GM12878 (cell line): ENCODE results near the gene PRRC1. TPM values are rescaled to one million over a fixed set of nuclear protein-coding genes. Genes with fewer than 3 reads are reported as not detected.

Experiments used
- ATAC-seq: fragments of 200-7000 bp; cut with Tn5 transposase; 3 replicates; pipeline ENCODE4 v1.9.1; 2020; ENCODE audit warnings: mild to moderate bottlenecking, moderate library complexity
- BruUV-seq: library from RNA; stranded (reverse); fragments of 400-500 nt; replicated peaks from 2 replicates; lab custom pipeline; 2021; lab: Mats Ljungman, UMichigan
- CTCF ChIA-PET: fragments of 300-600 bp; sonication (Branson Sonifier 250); formaldehyde crosslinking; extraction: SDS; loops from one replicate; lab custom pipeline; 2021; ENCODE audit warnings: inconsistent platforms; lab: Yijun Ruan, JAX
- POLR2A ChIA-PET: fragments of 350-600 bp; formaldehyde crosslinking; extraction: SDS; loops from one replicate; lab custom pipeline; 2021; ENCODE audit warnings: inconsistent platforms; lab: Charles Lee
- RAD21 ChIA-PET: fragments of 300-600 bp; sonication (Branson Sonifier 250); formaldehyde crosslinking; loops from one replicate; lab custom pipeline; 2023; ENCODE audit warnings: antibody characterized with exemption; ENCODE audit not compliant: unreplicated experiment; lab: Charles Lee
- SMC1A ChIA-PET: fragments of 300-600 bp; sonication (Branson Sonifier 250); formaldehyde crosslinking; loops from one replicate; lab custom pipeline; 2023; ENCODE audit not compliant: unreplicated experiment, uncharacterized antibody; lab: Charles Lee
- DNase-seq: peaks from one replicate; pipeline ENCODE4 v3.0.0-alpha.2; 2011; ENCODE audit warnings: low read depth, low spot score
- FAIRE-seq: peaks from 3 replicates; lab custom pipeline; 2011; peaks lifted over from hg19 to GRCh38; lab: Jason Lieb, UNC
- H2AFZ ChIP-seq: 2 replicates; pipeline ENCODE4 v1.6.0; 2011; ENCODE audit warnings: low read depth, low read length, control low read depth; ENCODE audit not compliant: control insufficient read depth
- H3K27ac ChIP-seq: 2 replicates; pipeline ENCODE4 v1.5.1; 2011; ENCODE audit warnings: control low read depth; ENCODE audit not compliant: control insufficient read depth, insufficient read depth
- H3K27me3 ChIP-seq, 2 experiments: replicated peaks in 1 of 2; 2 replicates each; pipeline versions ENCODE4 v1.6.0 to v1.6.1; 2011; ENCODE audit warnings: low read length in 1 of 2; ENCODE audit not compliant: control insufficient read depth in 2 of 2, insufficient read depth in 2 of 2
- H3K36me3 ChIP-seq, 2 experiments: 2 replicates each; pipeline ENCODE4 v1.5.1; 2011; ENCODE audit warnings: low read length in 1 of 2; ENCODE audit not compliant: control insufficient read depth in 2 of 2, insufficient read depth in 2 of 2
- H3K4me1 ChIP-seq: 2 replicates; pipeline ENCODE4 v1.6.1; 2011; ENCODE audit warnings: mild to moderate bottlenecking, low read length, moderate library complexity, mixed read lengths; ENCODE audit not compliant: control insufficient read depth, insufficient read depth
- H3K4me2 ChIP-seq: 2 replicates; pipeline ENCODE4 v1.6.0; 2011; ENCODE audit warnings: control low read depth; ENCODE audit not compliant: control insufficient read depth, insufficient read depth
- H3K4me3 ChIP-seq: fragments of 200-600 bp; sonication (generic); 2 replicates; pipeline ENCODE4 v1.5.1; 2016
- H3K79me2 ChIP-seq: 2 replicates; pipeline ENCODE4 v1.6.0; 2011; ENCODE audit warnings: low read length; ENCODE audit not compliant: control insufficient read depth, insufficient read depth
- H3K9ac ChIP-seq: 2 replicates; pipeline ENCODE4 v1.8.0; 2011; ENCODE audit warnings: low read length, control low read depth, mixed read lengths; ENCODE audit not compliant: control insufficient read depth, insufficient read depth
- H3K9me3 ChIP-seq: replicated peaks from 3 replicates; pipeline ENCODE4 v1.5.1; 2011; ENCODE audit warnings: mild to moderate bottlenecking, low read length; ENCODE audit not compliant: control insufficient read depth, insufficient read depth
- H4K20me1 ChIP-seq: 2 replicates; pipeline ENCODE4 v1.6.0; 2011; ENCODE audit not compliant: control insufficient read depth, insufficient read depth
- BRCA1 ChIP-seq: IDR thresholded peaks from 2 replicates; pipeline ENCODE4 v1.6.1; 2011; ENCODE audit warnings: low read depth, low read length, improper control_type of control experiment
- CHD2 ChIP-seq: IDR thresholded peaks from 2 replicates; pipeline ENCODE4 v1.6.1; 2011; ENCODE audit warnings: low read depth, low read length, improper control_type of control experiment, borderline replicate concordance
- CHD4 ChIP-seq: fragments of 200-600 bp; sonication (generic); IDR thresholded peaks from 2 replicates; pipeline ENCODE4 v1.6.1; 2016; ENCODE audit warnings: mild to moderate bottlenecking
- ESRRA ChIP-seq: IDR thresholded peaks from 2 replicates; pipeline ENCODE4 v1.6.1; 2012; ENCODE audit warnings: mild to moderate bottlenecking, low read length, improper control_type of control experiment
- FOS ChIP-seq: IDR thresholded peaks from 3 replicates; pipeline ENCODE4 v1.6.1; 2011; ENCODE audit warnings: borderline replicate concordance; ENCODE audit not compliant: insufficient read length; ENCODE audit errors: extremely low read depth
- GATAD2B ChIP-seq: fragments of 450-650 bp; conservative IDR thresholded peaks from 2 replicates; pipeline ENCODE4 v1.6.1; 2017; ENCODE audit warnings: low read depth, mild to moderate bottlenecking, moderate library complexity
- HDGF ChIP-seq: fragments of 450-650 bp; IDR thresholded peaks from 2 replicates; pipeline ENCODE4 v1.6.1; 2016; ENCODE audit warnings: antibody characterized with exemption
- KAT2A ChIP-seq: conservative IDR thresholded peaks from 2 replicates; pipeline ENCODE4 v1.6.1; 2011; ENCODE audit warnings: low read depth, low read length; ENCODE audit not compliant: control insufficient read depth
- KDM1A ChIP-seq: fragments of 200-600 bp; sonication (generic); IDR thresholded peaks from 2 replicates; pipeline ENCODE4 v1.6.1; 2016; ENCODE audit warnings: borderline replicate concordance
- MAX ChIP-seq: IDR thresholded peaks from 2 replicates; pipeline ENCODE4 v1.6.1; 2012; ENCODE audit warnings: low read depth, low read length, improper control_type of control experiment
- NBN ChIP-seq: fragments of 450-650 bp; IDR thresholded peaks from 2 replicates; pipeline ENCODE4 v1.6.1; 2016
- NFXL1 ChIP-seq: fragments of 450-650 bp; IDR thresholded peaks from 2 replicates; pipeline ENCODE4 v1.6.1; 2017; ENCODE audit warnings: antibody characterized with exemption, mild to moderate bottlenecking, borderline replicate concordance
- NKRF ChIP-seq: fragments of 450-650 bp; conservative IDR thresholded peaks from 2 replicates; pipeline ENCODE4 v1.6.1; 2017; ENCODE audit warnings: mild to moderate bottlenecking, moderate library complexity
- NRF1 ChIP-seq: conservative IDR thresholded peaks from 2 replicates; pipeline ENCODE4 v1.6.1; 2011; ENCODE audit warnings: mild to moderate bottlenecking, low read depth, low read length, improper control_type of control experiment
- PAX8 ChIP-seq: fragments of 450-650 bp; IDR thresholded peaks from 2 replicates; pipeline ENCODE4 v1.6.1; 2017; ENCODE audit warnings: mild to moderate bottlenecking, moderate library complexity
- POLR2AphosphoS2 ChIP-seq: IDR thresholded peaks from 2 replicates; pipeline ENCODE4 v1.6.1; 2011; ENCODE audit warnings: low read depth, mild to moderate bottlenecking, low read length, improper control_type of control experiment, moderate library complexity
- RAD51 ChIP-seq: fragments of 450-650 bp; IDR thresholded peaks from 2 replicates; pipeline ENCODE4 v1.6.1; 2016; ENCODE audit warnings: moderate library complexity, mild to moderate bottlenecking, inconsistent platforms
- RBBP5 ChIP-seq: fragments of 200-600 bp; sonication (generic); conservative IDR thresholded peaks from 2 replicates; pipeline ENCODE4 v1.6.1; 2016
- SMARCA5 ChIP-seq: fragments of 450-650 bp; IDR thresholded peaks from 2 replicates; pipeline ENCODE4 v1.6.1; 2017; ENCODE audit warnings: mild to moderate bottlenecking
- TAF1 ChIP-seq: IDR thresholded peaks from 2 replicates; pipeline ENCODE4 v1.6.1; 2011; ENCODE audit warnings: mild to moderate bottlenecking, low read depth, low read length, borderline replicate concordance
- ZNF274 ChIP-seq: IDR thresholded peaks from one replicate; pipeline ENCODE4 v1.8.0; 2011; ENCODE audit not compliant: insufficient read length, insufficient read depth
- ZZZ3 ChIP-seq: IDR thresholded peaks from 2 replicates; pipeline ENCODE4 v1.6.1; 2011; ENCODE audit warnings: low read depth; ENCODE audit not compliant: control insufficient read depth, insufficient read length
- WGBS: methylation state at CpG from one replicate; pipeline ENCODE4 v1.1.6; 2016; ENCODE audit warnings: low lambda C conversion rate; ENCODE audit not compliant: insufficient replicate concordance, insufficient coverage; ENCODE audit errors: missing lambda C conversion rate; 5-methylcytosine and 5-hydroxymethylcytosine counted together
- in situ Hi-C: fragments of 300-500 bp; cut with MboI; formaldehyde crosslinking; loops from 9 replicates; pipeline ENCODE4 v1.14.3; 2018; ENCODE audit warnings: mixed read lengths
- intact Hi-C: fragments of 100-400 bp; cut with micrococcal nuclease; formaldehyde crosslinking; loops from one replicate; pipeline ENCODE4 v1.14.2; 2022; ENCODE audit not compliant: unreplicated experiment
- polyA plus RNA-seq, 11 experiments: library from polyadenylated mRNA; depleted of rRNA in 4 of 11; unstranded in 6 of 11; stranded (reverse) in 5 of 11; fragments of >200 nt; fragmentation: Nextera tagmentation in 4 of 11; fragmentation: Illumina TruSeq in 1 of 11; extraction: Ambion mirVana in 4 of 11; extraction: Trizol in 1 of 11; gene quantifications; 1 replicate in 1 of 11; 2 replicates in 10 of 11; pipeline versions ENCODE4 v1.2.1 to v1.2.3, GENCODE V29; 2011 to 2016; ENCODE audit warnings: inconsistent platforms in 2 of 11, missing spikeins in 2 of 11, low read depth in 1 of 11
- total RNA-seq, 4 experiments: library from RNA; depleted of rRNA in 3 of 4; stranded (reverse); fragments of >200 nt in 3 of 4; fragmentation: Illumina TruSeq in 1 of 4; extraction: Trizol in 1 of 4; gene quantifications; 2 replicates each; pipeline versions ENCODE4 v1.2.1 to v1.2.3, GENCODE V29; 2013 to 2021

The PRRC1 gene
- total and polyA plus RNA-seq, 10 of the 15 experiments (the other 5 are each of a cell fraction or from before 2014, with no cell fraction given): 19.0 to 54.5 (median 31.0) TPM

GRCh38 chr5:127585661-127586060, 68.2 kb downstream of the PRRC1 start:
- peak overlapping the region; percentile 75 for H3K4me2 ChIP-seq
- H2AFZ ChIP-seq: peak overlapping the region; percentile 73
- no peaks in the 10 kb centered on the region for H3K79me2 ChIP-seq
- H4K20me1 ChIP-seq: no peaks in the 10 kb centered on the region
- H3K4me1 ChIP-seq: peaks cover 35% of the 10 kb centered on the region
- ChIA-PET POLR2A (interaction anchor here (0.8 to 6.6 kb wide), 9 partner anchors 9 to 496 kb away, joined by 3 to 65 read pairs (median 5); partner anchors contain the start of gene PRRC1), RAD21 (interaction anchor here (0.6 to 9.1 kb wide), 18 partner anchors 8 to 499 kb away, joined by 3 to 249 read pairs (median 6); partner anchors contain the start of genes CCDC192 and SLC12A2), SMC1A (interaction anchor here (0.8 to 7.2 kb wide), 21 partner anchors 12 to 822 kb away, joined by 3 to 177 read pairs (median 4); no protein-coding TSS in a partner anchor), CTCF (interaction anchor here (0.9 to 7.2 kb wide), 10 partner anchors 9 to 616 kb away, joined by 3 to 104 read pairs (median 6); no protein-coding TSS in a partner anchor)
- DNase-seq: no peak
- H3K27ac ChIP-seq: peak overlapping the region; percentile 28
- 15% methylated on average over 3 of the region's 3 CpGs for WGBS
- intact Hi-C loops: loop anchor here (1.0 to 2.0 kb wide), 2 partner anchors 18 to 497 kb away; partner anchors contain the start of gene SLC12A2
- in situ Hi-C loops: no loop called here
- no peak overlapping the region for H3K9ac ChIP-seq
- H3K4me3 ChIP-seq: no peak overlapping the region
- no peak for FAIRE-seq
- TSS peak; percentile 74 for BruUV-seq
- H3K36me3 ChIP-seq: no peaks in the 10 kb centered on the region
- H3K9me3 ChIP-seq: no peaks in the 10 kb centered on the region
- H3K27me3 ChIP-seq: no peaks in the 10 kb centered on the region
- ATAC-seq: peak; percentile 16
- TF ChIP-seq NKRF (no peak), ESRRA (no peak), GATAD2B (0 out of 2 replicates have a peak, but pooled peaks have one; percentile 16), ZNF274 (no peak), ZZZ3 (no peak), BRCA1 (no peak), MAX (no peak), NRF1 (no peak), FOS (no peak), POLR2AphosphoS2 (no peak), CHD4 (no peak), CHD2 (no peak), TAF1 (no peak), KDM1A (no peak), HDGF (no peak), RBBP5 (no peak), NBN (no peak), RAD51 (no peak), NFXL1 (no peak), PAX8 (no peak), SMARCA5 (no peak), KAT2A (no peak)
